Right lobe of liver (tissue), 4 donors: Measurements from ENCODE around the gene NEK10.

ENCODE experiments used
- CTCF ChIP-seq, 4 donors: fragments of 200-600 bp in 3 of 4; fragments of 450-650 bp in 1 of 4; IDR thresholded peaks; one replicate each; pipeline versions ENCODE4 v1.5.1 to v1.8.0; 2016 to 2022; ENCODE audit warnings: antibody characterized with exemption in 4 of 4, mild to moderate bottlenecking in 2 of 4
- POLR2A ChIP-seq: fragments of 450-650 bp; IDR thresholded peaks from one replicate; pipeline ENCODE4 v1.6.1; 2017; ENCODE audit warnings: antibody characterized with exemption, mild to moderate bottlenecking
- donor health status: DM: no; HTN: no; CAD: no.
- donor health status: DM: no; HTN: no; CAD: no.
- donor health status: DM: no; HTN: yes; CAD: no.

GRCh38 chr3:27216955-27217552 is 152.1 kb downstream of the NEK10 start:
- TF ChIP-seq POLR2A (no peak), CTCF (IDR thresholded peaks at IDR 0.05) (no peak)
